ENCODE results near the gene TNFSF4. TPM values are rescaled to one million over a fixed set of nuclear protein-coding genes. Genes with fewer than 3 reads are reported as not detected.

TNFSF4 gene
- total and polyA plus RNA-seq, 2 of the 13 experiments (the other 11 are each of a cell fraction or from before 2014, with no cell fraction given) = 2.4 to 7.9 TPM

DNA sequence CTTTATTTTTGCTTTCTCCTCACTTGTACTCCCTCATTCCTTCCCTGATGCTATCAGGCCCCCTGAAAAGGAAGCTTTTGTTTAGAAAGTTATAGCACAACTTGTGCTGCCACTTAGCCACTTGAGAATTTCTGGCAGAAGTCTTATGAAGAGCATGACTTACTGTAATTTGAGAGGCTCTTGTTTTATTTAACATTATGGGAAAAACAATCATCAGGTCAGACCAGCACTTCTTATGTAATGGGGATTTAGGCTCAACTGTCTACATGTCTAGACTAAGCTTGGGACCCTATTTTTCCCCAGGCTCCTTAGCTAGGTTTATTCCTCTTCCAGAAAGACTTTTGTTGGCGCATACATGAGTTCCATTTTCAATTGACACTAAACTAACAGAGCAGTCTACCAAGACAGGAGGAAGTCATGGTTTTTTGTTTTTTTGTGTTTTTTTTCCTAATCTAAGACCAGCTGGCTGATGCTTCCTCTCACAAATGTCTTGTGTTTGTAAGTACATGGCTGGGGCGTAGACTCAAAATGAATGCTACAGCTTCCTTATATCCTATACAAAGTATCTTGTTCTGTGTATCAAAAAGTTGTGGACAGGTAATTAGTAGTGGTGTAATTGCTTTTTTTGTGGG is 31.5 kb downstream of the TNFSF4 start:
- BruUV-seq (replicated peaks) = no TSS peak
- Histone ChIP-seq H3K4me3 (replicated peaks in 1 of 3; ENCODE audit: insufficient read depth in 1 of 3, low read depth in 2 of 3, low read length in 3 of 3) (no peak overlapping the region), H3K36me3 (replicated peaks in 1 of 2; ENCODE audit: control insufficient read depth in 1 of 2, insufficient read depth in 2 of 2, low read length in 2 of 2) (no peaks in the 10 kb centered on the region), H3K27ac (ENCODE audit: extremely low read length, insufficient read depth, low read length) (no peak overlapping the region), H3K9ac (ENCODE audit: insufficient read depth, low read depth, low read length) (no peak overlapping the region), H3K4me2 (ENCODE audit: low read depth, low read length) (no peak overlapping the region), H3K27me3 (ENCODE audit: control insufficient read depth in 1 of 2, insufficient read depth in 2 of 2, low read length in 2 of 2) (no peaks in the 10 kb centered on the region), H3K9me3 (ENCODE audit: low read length) (peaks cover 40% of the 10 kb centered on the region), H4K20me1 (ENCODE audit: insufficient read depth, low read length) (no peaks in the 10 kb centered on the region), H3K79me2 (ENCODE audit: insufficient read depth, low read length) (no peaks in the 10 kb centered on the region), H2AFZ (ENCODE audit: low read length) (no peak overlapping the region), H3K4me1 (ENCODE audit: insufficient read depth, low read length) (no peaks in the 10 kb centered on the region)
- TF ChIP-seq, protein P1, sequence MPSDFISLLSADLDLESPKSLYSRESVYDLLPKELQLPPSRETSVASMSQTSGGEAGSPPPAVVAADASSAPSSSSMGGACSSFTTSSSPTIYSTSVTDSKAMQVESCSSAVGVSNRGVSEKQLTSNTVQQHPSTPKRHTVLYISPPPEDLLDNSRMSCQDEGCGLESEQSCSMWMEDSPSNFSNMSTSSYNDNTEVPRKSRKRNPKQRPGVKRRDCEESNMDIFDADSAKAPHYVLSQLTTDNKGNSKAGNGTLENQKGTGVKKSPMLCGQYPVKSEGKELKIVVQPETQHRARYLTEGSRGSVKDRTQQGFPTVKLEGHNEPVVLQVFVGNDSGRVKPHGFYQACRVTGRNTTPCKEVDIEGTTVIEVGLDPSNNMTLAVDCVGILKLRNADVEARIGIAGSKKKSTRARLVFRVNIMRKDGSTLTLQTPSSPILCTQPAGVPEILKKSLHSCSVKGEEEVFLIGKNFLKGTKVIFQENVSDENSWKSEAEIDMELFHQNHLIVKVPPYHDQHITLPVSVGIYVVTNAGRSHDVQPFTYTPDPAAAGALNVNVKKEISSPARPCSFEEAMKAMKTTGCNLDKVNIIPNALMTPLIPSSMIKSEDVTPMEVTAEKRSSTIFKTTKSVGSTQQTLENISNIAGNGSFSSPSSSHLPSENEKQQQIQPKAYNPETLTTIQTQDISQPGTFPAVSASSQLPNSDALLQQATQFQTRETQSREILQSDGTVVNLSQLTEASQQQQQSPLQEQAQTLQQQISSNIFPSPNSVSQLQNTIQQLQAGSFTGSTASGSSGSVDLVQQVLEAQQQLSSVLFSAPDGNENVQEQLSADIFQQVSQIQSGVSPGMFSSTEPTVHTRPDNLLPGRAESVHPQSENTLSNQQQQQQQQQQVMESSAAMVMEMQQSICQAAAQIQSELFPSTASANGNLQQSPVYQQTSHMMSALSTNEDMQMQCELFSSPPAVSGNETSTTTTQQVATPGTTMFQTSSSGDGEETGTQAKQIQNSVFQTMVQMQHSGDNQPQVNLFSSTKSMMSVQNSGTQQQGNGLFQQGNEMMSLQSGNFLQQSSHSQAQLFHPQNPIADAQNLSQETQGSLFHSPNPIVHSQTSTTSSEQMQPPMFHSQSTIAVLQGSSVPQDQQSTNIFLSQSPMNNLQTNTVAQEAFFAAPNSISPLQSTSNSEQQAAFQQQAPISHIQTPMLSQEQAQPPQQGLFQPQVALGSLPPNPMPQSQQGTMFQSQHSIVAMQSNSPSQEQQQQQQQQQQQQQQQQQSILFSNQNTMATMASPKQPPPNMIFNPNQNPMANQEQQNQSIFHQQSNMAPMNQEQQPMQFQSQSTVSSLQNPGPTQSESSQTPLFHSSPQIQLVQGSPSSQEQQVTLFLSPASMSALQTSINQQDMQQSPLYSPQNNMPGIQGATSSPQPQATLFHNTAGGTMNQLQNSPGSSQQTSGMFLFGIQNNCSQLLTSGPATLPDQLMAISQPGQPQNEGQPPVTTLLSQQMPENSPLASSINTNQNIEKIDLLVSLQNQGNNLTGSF (CRISPR knock-in tag; IDR thresholded peaks at IDR 0.05) = no peak
- TF ChIP-seq STAG1 (CRISPR knock-in tag; IDR thresholded peaks at IDR 0.05) = no peak
- no peak for TF ChIP-seq LCORL (IDR thresholded peaks at IDR 0.05)
- no peak for TF ChIP-seq LCORL (CRISPR knock-in tag; IDR thresholded peaks at IDR 0.05)
- TF ChIP-seq MTF2 (CRISPR knock-in tag; IDR thresholded peaks at IDR 0.05; ENCODE audit: borderline replicate concordance) = no peak
- TF ChIP-seq SP5 (CRISPR knock-in tag; IDR thresholded peaks at IDR 0.05; ENCODE audit: borderline replicate concordance, low read depth) = no peak
- TF ChIP-seq ZFP1 (CRISPR knock-in tag; IDR thresholded peaks at IDR 0.05) = no peak
- TF ChIP-seq MIXL1 (CRISPR knock-in tag; IDR thresholded peaks at IDR 0.05) = no peak
- TF ChIP-seq, protein P2, sequence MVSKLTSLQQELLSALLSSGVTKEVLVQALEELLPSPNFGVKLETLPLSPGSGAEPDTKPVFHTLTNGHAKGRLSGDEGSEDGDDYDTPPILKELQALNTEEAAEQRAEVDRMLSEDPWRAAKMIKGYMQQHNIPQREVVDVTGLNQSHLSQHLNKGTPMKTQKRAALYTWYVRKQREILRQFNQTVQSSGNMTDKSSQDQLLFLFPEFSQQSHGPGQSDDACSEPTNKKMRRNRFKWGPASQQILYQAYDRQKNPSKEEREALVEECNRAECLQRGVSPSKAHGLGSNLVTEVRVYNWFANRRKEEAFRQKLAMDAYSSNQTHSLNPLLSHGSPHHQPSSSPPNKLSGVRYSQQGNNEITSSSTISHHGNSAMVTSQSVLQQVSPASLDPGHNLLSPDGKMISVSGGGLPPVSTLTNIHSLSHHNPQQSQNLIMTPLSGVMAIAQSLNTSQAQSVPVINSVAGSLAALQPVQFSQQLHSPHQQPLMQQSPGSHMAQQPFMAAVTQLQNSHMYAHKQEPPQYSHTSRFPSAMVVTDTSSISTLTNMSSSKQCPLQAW (CRISPR knock-in tag; IDR thresholded peaks at IDR 0.05) = no peak
- TF ChIP-seq, protein P3, sequence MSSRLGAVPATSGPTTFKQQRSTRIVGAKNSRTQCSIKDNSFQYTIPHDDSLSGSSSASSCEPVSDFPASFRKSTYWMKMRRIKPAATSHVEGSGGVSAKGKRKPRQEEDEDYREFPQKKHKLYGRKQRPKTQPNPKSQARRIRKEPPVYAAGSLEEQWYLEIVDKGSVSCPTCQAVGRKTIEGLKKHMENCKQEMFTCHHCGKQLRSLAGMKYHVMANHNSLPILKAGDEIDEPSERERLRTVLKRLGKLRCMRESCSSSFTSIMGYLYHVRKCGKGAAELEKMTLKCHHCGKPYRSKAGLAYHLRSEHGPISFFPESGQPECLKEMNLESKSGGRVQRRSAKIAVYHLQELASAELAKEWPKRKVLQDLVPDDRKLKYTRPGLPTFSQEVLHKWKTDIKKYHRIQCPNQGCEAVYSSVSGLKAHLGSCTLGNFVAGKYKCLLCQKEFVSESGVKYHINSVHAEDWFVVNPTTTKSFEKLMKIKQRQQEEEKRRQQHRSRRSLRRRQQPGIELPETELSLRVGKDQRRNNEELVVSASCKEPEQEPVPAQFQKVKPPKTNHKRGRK (CRISPR knock-in tag; IDR thresholded peaks at IDR 0.05) = no peak
- TF ChIP-seq ZNF253 (CRISPR knock-in tag; IDR thresholded peaks at IDR 0.05; ENCODE audit: borderline replicate concordance) = no peak
- no peak for TF ChIP-seq ZIK1 (CRISPR knock-in tag; IDR thresholded peaks at IDR 0.05; ENCODE audit: borderline replicate concordance, low read depth)
- no peak for TF ChIP-seq RFX1 (IDR thresholded peaks at IDR 0.05)
- TF ChIP-seq, protein P4, sequence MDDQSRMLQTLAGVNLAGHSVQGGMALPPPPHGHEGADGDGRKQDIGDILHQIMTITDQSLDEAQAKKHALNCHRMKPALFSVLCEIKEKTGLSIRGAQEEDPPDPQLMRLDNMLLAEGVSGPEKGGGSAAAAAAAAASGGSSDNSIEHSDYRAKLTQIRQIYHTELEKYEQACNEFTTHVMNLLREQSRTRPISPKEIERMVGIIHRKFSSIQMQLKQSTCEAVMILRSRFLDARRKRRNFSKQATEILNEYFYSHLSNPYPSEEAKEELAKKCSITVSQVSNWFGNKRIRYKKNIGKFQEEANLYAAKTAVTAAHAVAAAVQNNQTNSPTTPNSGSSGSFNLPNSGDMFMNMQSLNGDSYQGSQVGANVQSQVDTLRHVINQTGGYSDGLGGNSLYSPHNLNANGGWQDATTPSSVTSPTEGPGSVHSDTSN (CRISPR knock-in tag; IDR thresholded peaks at IDR 0.05; ENCODE audit: borderline replicate concordance) = no peak
- TF ChIP-seq, protein P5, sequence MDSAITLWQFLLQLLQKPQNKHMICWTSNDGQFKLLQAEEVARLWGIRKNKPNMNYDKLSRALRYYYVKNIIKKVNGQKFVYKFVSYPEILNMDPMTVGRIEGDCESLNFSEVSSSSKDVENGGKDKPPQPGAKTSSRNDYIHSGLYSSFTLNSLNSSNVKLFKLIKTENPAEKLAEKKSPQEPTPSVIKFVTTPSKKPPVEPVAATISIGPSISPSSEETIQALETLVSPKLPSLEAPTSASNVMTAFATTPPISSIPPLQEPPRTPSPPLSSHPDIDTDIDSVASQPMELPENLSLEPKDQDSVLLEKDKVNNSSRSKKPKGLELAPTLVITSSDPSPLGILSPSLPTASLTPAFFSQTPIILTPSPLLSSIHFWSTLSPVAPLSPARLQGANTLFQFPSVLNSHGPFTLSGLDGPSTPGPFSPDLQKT (CRISPR knock-in tag; IDR thresholded peaks at IDR 0.05; ENCODE audit: borderline replicate concordance) = no peak
- POLR2A ChIA-PET = no interaction called here
- ATAC-seq = no peak
- CTCF ChIA-PET (ENCODE audit: low intra/inter-chr PET ratio, low total read pairs) = no interaction called here
- no peak for DNase-seq (ENCODE audit: low spot score)
- FAIRE-seq = no peak
- 91% methylated on average over 2 of the region's 2 CpGs for WGBS (ENCODE audit: low lambda C conversion rate)
- in situ Hi-C loops (cut with HindIII; ENCODE audit: extremely low pct_ligation_motif_present, low pct_unique_long_range_greater_than_20kb) (no loop called here), intact Hi-C loops (cut with micrococcal nuclease; ENCODE audit: unreplicated experiment) (no loop called here)

Data from HepG2 (cell line).